Kidney epithelial cell (primary cell): ENCODE data around the gene PBX4. TPM values are rescaled to one million over a fixed set of nuclear protein-coding genes. Genes with fewer than 3 reads are reported as not detected.

Experiments used
- DNase-seq: peaks from one replicate; pipeline ENCODE4 v3.0.0-alpha.2; 2010; ENCODE audit warnings: low read depth
- H3K27me3 ChIP-seq: 2 replicates; pipeline ENCODE4 v1.6.0; 2011; ENCODE audit warnings: low read length; ENCODE audit not compliant: control insufficient read depth, insufficient read depth
- H3K36me3 ChIP-seq: 2 replicates; pipeline ENCODE4 v1.5.1; 2011; ENCODE audit warnings: low read length; ENCODE audit not compliant: control insufficient read depth, insufficient read depth
- H3K4me3 ChIP-seq: 2 replicates; pipeline ENCODE4 v1.5.1; 2011; ENCODE audit warnings: low read depth, mild to moderate bottlenecking, control low read depth, low read length
- CTCF ChIP-seq: IDR thresholded peaks from 2 replicates; pipeline ENCODE4 v1.5.1; 2011; ENCODE audit warnings: mild to moderate bottlenecking, moderate library complexity, low read length, control low read depth, inconsistent platforms; ENCODE audit not compliant: insufficient read depth, poor library complexity, severe bottlenecking
- total RNA-seq: library from RNA; depleted of rRNA; stranded (reverse); fragments of >200 nt; gene quantifications from 2 replicates; pipeline ENCODE4 v1.2.3, GENCODE V29; 2015

PBX4 gene
- total RNA-seq, 1 donor from 2014 or later = 1.7 TPM

- Histone ChIP-seq H3K4me3 (peak within 1 kb of the TSS; percentile 82), H3K36me3 (no peaks in the 10 kb centered on the region), H3K27me3 (no peaks in the 10 kb centered on the region)
- no peak for DNase-seq
- no peak for TF ChIP-seq CTCF
Observed at GRCh38 chr19:19514881-19515641, 103.4 kb downstream of the PBX4 start, which contains the start of gene TSSK6. Gene TSSK6, minus strand, starts transcription at chr19:19515548. Its CDS starts 121 bp downstream, at chr19:19515427.

- no peak for TF ChIP-seq CTCF
- Histone ChIP-seq H3K36me3 (no peaks in the 10 kb centered on the region), H3K27me3 (no peaks in the 10 kb centered on the region), H3K4me3 (no peak overlapping the region)
- no peak for DNase-seq
Observed at GRCh38 chr19:19514215-19514657, 104.3 kb downstream of the PBX4 start.

DNA sequence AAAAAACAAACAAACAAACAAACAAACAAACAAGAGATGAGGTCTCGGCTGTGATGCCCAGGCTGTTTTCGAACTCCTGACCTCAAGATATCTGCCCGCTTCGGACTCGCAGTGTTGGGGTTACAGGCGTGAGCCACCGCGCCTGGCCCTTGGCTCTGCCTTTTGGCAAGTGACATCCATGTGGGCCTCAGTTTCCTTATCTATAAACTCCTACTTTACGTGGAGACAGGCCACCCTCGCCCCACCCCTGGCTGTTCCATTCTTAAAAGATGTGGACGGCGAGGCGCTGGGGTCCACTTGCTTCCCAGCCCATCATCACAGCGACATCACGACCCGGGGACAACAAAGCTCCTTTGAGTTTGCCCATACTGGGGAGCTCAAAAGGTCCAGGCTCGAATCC lies 104.8 kb downstream of the PBX4 start:
- no peak for TF ChIP-seq CTCF
- Histone ChIP-seq H3K4me3 (no peak overlapping the region), H3K27me3 (no peaks in the 10 kb centered on the region), H3K36me3 (no peaks in the 10 kb centered on the region)
- no peak for DNase-seq

Other genes with a start within 250 kb of the PBX4 start
- gene GATAD2A, start 213.0 kb downstream of the PBX4 start, total RNA-seq = 90.7 and 304 TPM in 2 replicates
- 3.4 and 6.4 TPM in 2 replicates for gene TSSK6, start 103.1 kb downstream of the PBX4 start, total RNA-seq
- 58.8 and 127 TPM in 2 replicates for gene NDUFA13, start 102.5 kb downstream of the PBX4 start, total RNA-seq
- 2.1 and 4.3 TPM in 2 replicates for gene YJEFN3, start 89.8 kb downstream of the PBX4 start, total RNA-seq
- gene CILP2, start 80.4 kb downstream of the PBX4 start, total RNA-seq = 0.07 TPM in 1 of 2 replicates, not detected in the other
- gene LPAR2, start 9.5 kb upstream of the PBX4 start, total RNA-seq = 19.2 and 30.5 TPM in 2 replicates
- 6.3 and 18.3 TPM in 2 replicates for gene GMIP, start 25.0 kb upstream of the PBX4 start, total RNA-seq
- 76.9 and 186 TPM in 2 replicates for gene ATP13A1, start 45.0 kb upstream of the PBX4 start, total RNA-seq
- gene ZNF101, start 50.2 kb upstream of the PBX4 start, total RNA-seq = 4.9 and 5.3 TPM in 2 replicates
- gene ZNF14, start 114.4 kb upstream of the PBX4 start, total RNA-seq = 2.7 and 4.0 TPM in 2 replicates
- gene ZNF506, start 203.1 kb upstream of the PBX4 start, total RNA-seq = 16.9 and 19.5 TPM in 2 replicates
- gene ZNF253, start 247.2 kb upstream of the PBX4 start, total RNA-seq = 8.4 and 12.1 TPM in 2 replicates